Hepatic stellate cell (primary cell): ENCODE measurements around the gene SNX33.
"Not testable (repeated sequence)": the region's sequence is repeated elsewhere in the genome, so short reads cannot be mapped to it uniquely, and the experiment has no call there.

Source experiments
- DNase-seq: peaks from one replicate; pipeline ENCODE4 v3.0.0; 2011; ENCODE audit warnings: low spot score

SNX33 gene

GRCh38 chr15:75661756-75662140 is 14.0 kb downstream of the SNX33 start:
- no peak for DNase-seq

- no peak for DNase-seq
Measured at GRCh38 chr15:75662823-75663519, 15.3 kb downstream of the SNX33 start.

- no peak for DNase-seq
Measured at GRCh38 chr15:75663931-75664421, 16.3 kb downstream of the SNX33 start.

- DNase-seq = peak; percentile 99
Measured at GRCh38 chr15:75666823-75667501, 19.2 kb downstream of the SNX33 start.

- no peak for DNase-seq
Measured at GRCh38 chr15:75669191-75669878, 21.6 kb downstream of the SNX33 start.

GRCh38 chr15:75669879-75670212 is 22.1 kb downstream of the SNX33 start:
- no peak for DNase-seq

- DNase-seq = peak; percentile 70
Measured at GRCh38 chr15:75671730-75672602, 24.3 kb downstream of the SNX33 start.

- DNase-seq = peak; percentile 88
Measured at GRCh38 chr15:75672646-75673425, 25.1 kb downstream of the SNX33 start.

GRCh38 chr15:75673426-75674235 is 25.9 kb downstream of the SNX33 start:
- peak; percentile 94 for DNase-seq

GRCh38 chr15:75674366-75674765 is 26.7 kb downstream of the SNX33 start:
- no peak for DNase-seq

- no peak for DNase-seq
Measured at GRCh38 chr15:75675579-75676404, 28.1 kb downstream of the SNX33 start.

- no peak for DNase-seq
Measured at GRCh38 chr15:75676688-75677464, 29.2 kb downstream of the SNX33 start.

- DNase-seq = no peak
Measured at GRCh38 chr15:75677465-75678323, 30.0 kb downstream of the SNX33 start.

GRCh38 chr15:75678324-75678690 is 30.6 kb downstream of the SNX33 start:
- DNase-seq = not testable (repeated sequence)

GRCh38 chr15:75680007-75680789 is 32.5 kb downstream of the SNX33 start:
- no peak for DNase-seq

GRCh38 chr15:75682181-75683135 is 34.7 kb downstream of the SNX33 start:
- no peak for DNase-seq
